HG03139 (cell line): Measurements from ENCODE around the gene CACNB1.

Source experiments
- ATAC-seq: cut with Tn5 transposase; IDR thresholded peaks from one replicate; pipeline ENCODE4 v1.9.1; 2021; ENCODE audit not compliant: unreplicated experiment

Gene CACNB1

DNA sequence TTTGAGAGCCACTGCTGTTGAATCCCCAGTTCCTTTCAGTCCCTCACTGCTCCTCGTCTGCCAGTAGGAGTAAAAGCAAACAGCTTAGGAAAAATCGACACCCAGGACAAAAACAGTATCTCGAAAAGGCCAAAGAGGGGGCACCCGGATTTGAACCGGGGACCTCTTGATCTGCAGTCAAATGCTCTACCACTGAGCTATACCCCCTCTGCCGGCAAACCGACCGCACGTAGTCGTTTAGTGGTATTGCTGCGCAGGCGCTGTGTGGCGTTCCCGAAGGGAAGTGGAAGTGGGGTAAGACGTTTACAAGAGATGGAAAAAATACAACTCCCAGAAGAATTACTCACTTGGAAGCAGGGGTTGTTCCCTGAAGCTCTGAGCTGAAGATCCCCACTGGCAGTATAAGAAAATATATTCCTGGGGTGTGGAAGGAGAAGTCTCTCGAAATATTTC is 43.8 kb downstream of the CACNB1 start:
- peak; percentile 46 for ATAC-seq

DNA sequence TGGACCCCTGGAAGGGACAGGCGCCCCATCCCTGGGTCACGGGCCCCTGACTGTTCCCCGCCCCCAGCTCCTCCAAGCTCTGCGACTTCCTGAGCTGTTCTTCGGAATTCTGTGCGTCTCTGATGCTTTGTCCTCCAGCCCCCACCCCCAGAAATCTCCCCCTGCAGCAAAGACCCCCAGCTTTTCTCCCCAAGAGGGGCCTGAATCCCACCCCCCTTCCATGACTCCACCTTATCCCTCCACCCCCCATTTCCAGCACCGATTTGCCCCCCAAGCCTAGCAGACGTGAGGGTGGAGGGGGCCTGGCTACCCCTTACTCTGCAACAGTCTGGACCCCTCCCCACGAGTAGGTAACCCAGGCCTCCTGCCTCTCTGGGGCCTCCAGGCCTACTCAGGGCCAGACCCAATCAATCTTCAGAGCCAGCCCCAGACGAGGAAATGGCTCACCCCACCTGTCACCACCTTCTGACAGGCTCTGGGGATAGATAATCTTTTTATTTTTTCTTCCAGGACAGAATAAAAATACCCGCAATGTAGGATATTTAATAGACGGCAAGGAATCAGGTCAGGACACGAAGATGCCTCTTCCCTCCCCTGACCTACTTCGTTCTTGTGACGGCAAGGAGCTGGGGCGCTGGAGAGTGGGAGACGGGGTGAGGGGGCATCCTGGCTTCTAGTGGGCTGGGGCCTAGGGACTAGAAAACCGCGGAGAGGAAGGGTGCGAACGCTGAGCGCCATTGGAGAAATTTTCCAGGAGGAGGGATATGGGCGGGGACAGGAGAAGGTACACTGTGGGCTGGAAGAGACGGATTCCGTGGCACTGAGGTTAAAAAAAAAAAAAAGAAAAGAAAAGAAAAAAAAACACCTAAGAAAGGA is 45.3 kb downstream of the CACNB1 start:
- no peak for ATAC-seq

- no peak for ATAC-seq
Measured at GRCh38 chr17:39151150-39151942, 46.1 kb downstream of the CACNB1 start, which contains the start of gene PLXDC1. TSS of gene PLXDC1 (minus strand) at chr17:39151637. CDS start at chr17:39151437, 200 bp downstream.

- ATAC-seq: no peak
Measured at GRCh38 chr17:39150795-39151149, 46.7 kb downstream of the CACNB1 start.

GRCh38 chr17:39150104-39150634 is 47.3 kb downstream of the CACNB1 start:
- no peak for ATAC-seq

GRCh38 chr17:39147221-39148185 is 50.0 kb downstream of the CACNB1 start:
- no peak for ATAC-seq

DNA sequence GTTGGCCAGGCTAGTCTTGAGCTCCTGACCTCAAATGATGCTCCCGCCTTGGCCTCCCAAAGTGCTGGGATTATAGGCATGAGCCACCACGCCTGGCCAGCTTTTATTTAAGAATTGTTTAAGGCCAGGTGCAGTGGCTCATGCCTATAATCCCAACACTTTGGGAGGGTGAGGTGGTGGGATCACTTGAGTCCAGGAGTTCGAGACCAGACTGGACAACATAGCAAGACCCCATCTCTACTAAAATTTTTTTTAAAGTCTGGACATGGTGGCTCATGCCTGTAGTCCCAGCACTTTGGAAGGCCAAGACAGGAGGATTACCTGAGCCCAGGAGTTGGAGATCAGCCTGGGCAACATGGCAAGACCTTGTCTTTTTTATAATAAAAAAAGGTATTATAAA is 51.2 kb downstream of the CACNB1 start:
- ATAC-seq: no peak

DNA sequence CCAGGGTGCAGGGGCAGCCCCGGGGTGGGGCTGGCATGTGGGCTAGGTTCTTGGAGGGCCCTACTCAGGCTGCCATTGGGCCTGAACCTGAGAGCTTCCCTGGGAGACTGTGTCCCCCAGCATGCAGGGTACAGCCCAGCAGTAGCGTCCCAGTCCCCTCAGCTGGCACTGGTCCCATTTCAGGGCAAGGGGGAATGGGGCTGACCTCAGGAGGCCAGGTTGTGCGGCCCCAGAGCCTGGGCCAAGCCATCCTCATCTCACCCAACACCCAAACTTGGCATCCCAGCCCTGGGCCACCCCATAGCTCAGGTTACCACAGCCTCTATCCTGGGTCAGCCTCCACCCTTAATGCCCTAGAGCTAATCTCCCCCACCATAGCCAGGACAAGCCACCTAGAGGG is 52.3 kb downstream of the CACNB1 start:
- ATAC-seq: no peak

DNA sequence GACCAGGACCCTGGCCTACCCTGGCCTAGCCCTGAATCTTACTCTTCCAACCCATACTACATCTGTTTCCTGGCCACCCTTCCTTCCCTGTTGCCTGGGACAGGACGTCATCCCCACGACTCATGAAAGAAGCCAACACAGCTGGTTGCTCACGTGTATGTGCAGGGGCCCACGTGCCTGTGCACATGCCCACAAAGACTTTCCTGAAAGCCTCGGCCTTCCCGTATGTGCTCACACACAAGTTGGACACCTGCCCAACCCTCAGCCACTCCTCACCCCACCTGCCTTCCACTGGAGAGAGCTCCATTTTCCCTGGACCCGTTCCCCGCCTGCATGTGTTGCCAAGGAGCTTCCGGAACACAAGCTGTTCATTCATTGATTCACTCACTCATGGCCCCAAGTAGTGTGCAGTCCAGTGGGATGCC is 53.0 kb downstream of the CACNB1 start:
- ATAC-seq: no peak

DNA sequence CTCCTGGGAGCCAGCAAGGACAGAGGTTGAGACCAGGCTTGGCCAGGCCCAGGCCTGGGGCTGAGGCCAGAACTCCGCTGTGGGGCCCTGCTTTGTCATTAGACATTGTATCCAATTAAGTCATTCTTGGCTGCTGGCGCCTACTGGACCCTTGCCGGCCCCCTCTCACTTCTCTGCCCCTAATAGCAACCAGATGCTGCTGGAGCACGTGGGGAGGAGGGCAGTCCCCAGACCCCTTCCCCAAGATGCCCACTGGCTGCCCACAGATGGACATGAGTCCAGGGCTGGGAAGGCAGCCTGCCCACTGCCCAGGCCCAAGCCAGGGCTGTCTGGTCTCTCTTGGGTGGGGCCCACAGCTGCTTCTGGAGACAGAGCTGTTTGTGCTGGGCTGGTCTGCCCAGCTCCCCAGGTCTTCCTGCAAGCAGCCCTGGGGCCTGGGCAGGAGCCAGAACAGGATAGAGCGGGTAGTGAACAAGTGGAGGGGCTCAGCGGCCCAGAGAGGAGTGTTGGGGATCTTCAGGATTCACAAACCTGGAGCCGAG is 53.8 kb downstream of the CACNB1 start:
- no peak for ATAC-seq

- ATAC-seq: no peak
Measured at GRCh38 chr17:39141915-39142664, 55.4 kb downstream of the CACNB1 start.

GRCh38 chr17:39141294-39141693 is 56.2 kb downstream of the CACNB1 start:
- ATAC-seq: no peak

- no peak for ATAC-seq
Measured at GRCh38 chr17:39139561-39139960, 57.9 kb downstream of the CACNB1 start.

DNA sequence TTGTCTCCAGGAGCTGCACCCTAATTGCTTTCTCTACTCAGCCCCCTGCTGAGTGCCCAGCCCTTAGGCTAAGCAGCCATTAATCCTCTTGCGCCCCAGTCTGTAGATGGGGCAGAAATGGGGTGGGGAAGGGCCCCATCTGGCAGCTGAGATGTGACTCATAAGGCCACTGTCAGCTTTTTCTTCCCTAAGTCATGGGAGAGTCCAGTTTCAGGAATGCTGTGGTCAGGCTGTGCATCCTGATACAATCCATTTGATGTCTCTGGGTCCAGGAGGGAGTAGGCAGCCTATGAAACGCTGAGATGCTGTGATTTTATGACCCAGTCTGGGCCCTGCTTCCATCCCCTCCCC is 58.3 kb downstream of the CACNB1 start:
- ATAC-seq: no peak

DNA sequence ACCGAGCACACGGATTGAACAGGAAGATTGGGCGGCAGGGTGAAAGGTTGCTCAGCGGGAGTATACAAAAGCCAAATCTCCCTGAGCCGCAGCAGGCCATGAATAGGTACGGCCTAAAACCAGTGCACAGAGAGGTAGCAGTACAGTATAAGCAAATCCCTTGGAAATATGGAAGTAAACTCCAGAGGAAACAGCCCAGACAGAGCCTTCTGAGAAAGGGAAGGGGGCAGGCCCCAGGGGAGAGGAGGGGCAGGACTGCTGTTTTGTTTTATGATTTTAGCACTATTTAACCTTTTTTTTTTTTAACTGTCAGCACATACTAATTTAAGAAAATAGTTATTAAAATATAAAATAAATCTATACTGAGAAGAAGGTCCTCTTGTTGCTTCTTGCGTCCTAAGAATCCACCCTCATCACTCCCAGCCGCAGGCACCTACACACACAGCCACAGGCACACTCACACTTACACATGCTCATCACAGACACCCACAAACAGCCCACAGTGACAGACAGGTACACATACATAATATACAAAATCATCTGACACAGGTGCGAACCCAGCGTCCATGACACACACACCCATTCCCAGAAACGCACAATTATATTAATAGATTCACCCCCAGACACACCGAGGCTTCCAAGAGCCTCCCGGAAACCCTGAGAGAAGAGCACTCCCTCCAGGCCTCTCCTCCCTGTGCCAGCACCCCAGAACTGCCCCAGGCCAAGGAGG is 58.9 kb downstream of the CACNB1 start:
- ATAC-seq: no peak

GRCh38 chr17:39134878-39135277 is 62.6 kb downstream of the CACNB1 start:
- no peak for ATAC-seq

- no peak for ATAC-seq
Measured at GRCh38 chr17:39132192-39132610, 65.3 kb downstream of the CACNB1 start.

GRCh38 chr17:39131616-39132015 is 65.9 kb downstream of the CACNB1 start:
- no peak for ATAC-seq

DNA sequence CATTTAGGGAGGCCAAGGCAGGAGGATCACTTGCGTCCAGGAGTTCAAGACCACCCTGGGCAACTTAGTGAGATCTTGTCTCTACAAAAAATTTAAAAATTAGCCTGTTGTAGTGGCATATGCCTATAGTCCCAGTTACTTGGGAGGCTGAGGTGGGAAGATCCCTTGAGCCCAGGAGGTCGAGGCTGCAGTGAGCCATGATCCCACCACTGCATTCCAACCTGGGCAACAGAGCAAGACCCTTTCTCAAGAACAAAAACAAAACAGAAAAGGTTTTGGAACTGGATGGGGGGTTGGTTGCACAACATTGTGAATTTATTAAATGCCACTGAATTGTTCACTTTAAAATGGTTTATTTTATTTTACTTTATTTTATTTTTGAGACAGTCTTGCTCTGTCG is 67.3 kb downstream of the CACNB1 start:
- ATAC-seq: no peak
